SK-N-SH treated with all-trans-retinoic acid at 6 μM for 48 hours (cell line): Measurements from ENCODE around the gene PARK7.

ENCODE experiments used
- BACH2 ChIP-seq: fragments of 250-450 bp; sonication (Bioruptor Pico); IDR thresholded peaks from 2 replicates; pipeline ENCODE4 v1.9.0; 2021; ENCODE audit warnings: mild to moderate bottlenecking, borderline replicate concordance
- CSDC2 ChIP-seq: fragments of 250-450 bp; sonication (Bioruptor Pico); IDR thresholded peaks from 2 replicates; pipeline ENCODE4 v1.5.0; 2020; ENCODE audit warnings: mild to moderate bottlenecking, moderate library complexity
- CSRNP3 ChIP-seq: fragments of 250-450 bp; sonication (Bioruptor Pico); IDR thresholded peaks from 2 replicates; pipeline ENCODE4 v1.5.1; 2021; ENCODE audit warnings: mild to moderate bottlenecking, moderate library complexity
- ESRRG ChIP-seq: fragments of 250-450 bp; sonication (Bioruptor Pico); IDR thresholded peaks from 2 replicates; pipeline ENCODE4 v1.6.1; 2021; ENCODE audit warnings: mild to moderate bottlenecking
- GLIS3 ChIP-seq: fragments of 250-450 bp; sonication (Bioruptor Pico); IDR thresholded peaks from 2 replicates; pipeline ENCODE4 v1.5.0; 2020; ENCODE audit warnings: mild to moderate bottlenecking, moderate library complexity
- ISL1 ChIP-seq: fragments of 250-450 bp; sonication (Bioruptor Pico); IDR thresholded peaks from 2 replicates; pipeline ENCODE4 v2.1.2; 2022; ENCODE audit warnings: mild to moderate bottlenecking, moderate library complexity
- PATZ1 ChIP-seq: fragments of 250-450 bp; sonication (Bioruptor Pico); IDR thresholded peaks from 2 replicates; pipeline ENCODE4 v1.8.0; 2020; ENCODE audit warnings: mild to moderate bottlenecking, moderate library complexity, borderline replicate concordance
- PPARA ChIP-seq: fragments of 250-450 bp; sonication (Bioruptor Pico); IDR thresholded peaks from 2 replicates; pipeline ENCODE4 v1.5.0; 2020; ENCODE audit warnings: mild to moderate bottlenecking, borderline replicate concordance
- RARB ChIP-seq: fragments of 250-450 bp; sonication (Bioruptor Pico); IDR thresholded peaks from 2 replicates; pipeline ENCODE4 v1.8.0; 2021; ENCODE audit warnings: mild to moderate bottlenecking, moderate library complexity
- TCF4 ChIP-seq: fragments of 250-450 bp; sonication (Bioruptor Pico); IDR thresholded peaks from 2 replicates; pipeline ENCODE4 v1.8.0; 2021; ENCODE audit warnings: mild to moderate bottlenecking, moderate library complexity, borderline replicate concordance
- TSHZ2 ChIP-seq: fragments of 250-450 bp; sonication (Bioruptor Pico); IDR thresholded peaks from 2 replicates; pipeline ENCODE4 v1.5.0; 2020; ENCODE audit warnings: mild to moderate bottlenecking, moderate library complexity
- ZFP3 ChIP-seq: fragments of 250-450 bp; sonication (Bioruptor Pico); IDR thresholded peaks from 2 replicates; pipeline ENCODE4 v1.5.0; 2020; ENCODE audit warnings: mild to moderate bottlenecking, moderate library complexity
- ZFP30 ChIP-seq: fragments of 450-650 bp; formaldehyde crosslinking; IDR thresholded peaks from 2 replicates; pipeline ENCODE4 v1.5.0; 2022; ENCODE audit warnings: mild to moderate bottlenecking, moderate library complexity
- ZNF70 ChIP-seq: fragments of 450-650 bp; formaldehyde crosslinking; IDR thresholded peaks from 2 replicates; pipeline ENCODE4 v1.5.0; 2020; ENCODE audit warnings: mild to moderate bottlenecking, moderate library complexity

- TF ChIP-seq PATZ1 (CRISPR knock-in tag) = no peak
- TF ChIP-seq ISL1 (CRISPR knock-in tag) = no peak
- no peak for TF ChIP-seq PPARA
- TF ChIP-seq GLIS3 (CRISPR knock-in tag) = no peak
- no peak for TF ChIP-seq ZNF70
- no peak for TF ChIP-seq CSRNP3
- TF ChIP-seq TCF4 = no peak
- TF ChIP-seq BACH2 (CRISPR knock-in tag) = no peak
- TF ChIP-seq ESRRG (CRISPR knock-in tag) = no peak
- no peak for TF ChIP-seq RARB (CRISPR knock-in tag)
- TF ChIP-seq ZFP30 (CRISPR knock-in tag) = no peak
- TF ChIP-seq TSHZ2 (CRISPR knock-in tag) = no peak
- no peak for TF ChIP-seq ZFP3
- no peak for TF ChIP-seq CSDC2 (CRISPR knock-in tag)
Measured at GRCh38 chr1:8003438-8004112, 42.1 kb downstream of the PARK7 start.
